Measurements from ENCODE around the gene TANGO2. TPM values are rescaled to one million over a fixed set of nuclear protein-coding genes. Genes with fewer than 3 reads are reported as not detected.

The TANGO2 gene
- total RNA-seq, 1 donor, result 43.8 TPM

- Histone ChIP-seq H3K4me3 (ENCODE audit: insufficient read depth, low read length) (no peak overlapping the region), H4K20me1 (ENCODE audit: insufficient read depth, low read length) (peaks cover 8% of the 10 kb centered on the region), H3K27ac (ENCODE audit: low read depth, low read length) (no peak overlapping the region), H2AFZ (ENCODE audit: low read length) (no peak overlapping the region), H3K9me3 (ENCODE audit: low read depth, low read length) (no peaks in the 10 kb centered on the region), H3K4me2 (ENCODE audit: insufficient read depth, low read length) (no peak overlapping the region), H3K79me2 (ENCODE audit: insufficient read depth, low read length) (peaks cover 37% of the 10 kb centered on the region), H3K27me3 (ENCODE audit: insufficient read depth, low read length) (no peaks in the 10 kb centered on the region), H3K4me1 (ENCODE audit: insufficient read depth, low read length) (peaks cover 7% of the 10 kb centered on the region), H3K36me3 (ENCODE audit: insufficient read depth, low read length) (peaks cover 74% of the 10 kb centered on the region)
- no peak for TF ChIP-seq CTCF (IDR thresholded peaks at IDR 0.05; ENCODE audit: extremely low read depth, low read depth, low read length)
- DNase-seq (ENCODE audit: insufficient read length, low spot score, missing footprints), result peak; percentile 85
These were observed 91.0 kb downstream of the TANGO2 start for GRCh38 chr22:20111689-20112622.

GRCh38 chr22:20112623-20113511 is 92.0 kb downstream of the TANGO2 start:
- peaks cover 40% of the 10 kb centered on the region for H3K79me2 ChIP-seq (ENCODE audit: insufficient read depth, low read length)
- peaks cover 65% of the 10 kb centered on the region for H3K36me3 ChIP-seq (ENCODE audit: insufficient read depth, low read length)
- H4K20me1 ChIP-seq (ENCODE audit: insufficient read depth, low read length), result peaks cover 8% of the 10 kb centered on the region
- no peaks in the 10 kb centered on the region for H3K9me3 ChIP-seq (ENCODE audit: low read depth, low read length)
- no peak overlapping the region for H3K4me2 ChIP-seq (ENCODE audit: insufficient read depth, low read length)
- H3K4me3 ChIP-seq (ENCODE audit: insufficient read depth, low read length), result no peak overlapping the region
- H3K4me1 ChIP-seq (ENCODE audit: insufficient read depth, low read length), result peaks cover 7% of the 10 kb centered on the region
- H3K27me3 ChIP-seq (ENCODE audit: insufficient read depth, low read length), result no peaks in the 10 kb centered on the region
- no peak overlapping the region for H3K27ac ChIP-seq (ENCODE audit: low read depth, low read length)
- no peak overlapping the region for H2AFZ ChIP-seq (ENCODE audit: low read length)
- peak; percentile 79 for DNase-seq (ENCODE audit: insufficient read length, low spot score, missing footprints)
- TF ChIP-seq CTCF (IDR thresholded peaks at IDR 0.05; ENCODE audit: extremely low read depth, low read depth, low read length), result no peak

GRCh38 chr22:20113551-20114310 is 92.8 kb downstream of the TANGO2 start:
- Histone ChIP-seq H3K4me1 (ENCODE audit: insufficient read depth, low read length) (peaks cover 14% of the 10 kb centered on the region), H3K36me3 (ENCODE audit: insufficient read depth, low read length) (peaks cover 58% of the 10 kb centered on the region), H3K9me3 (ENCODE audit: low read depth, low read length) (no peaks in the 10 kb centered on the region), H4K20me1 (ENCODE audit: insufficient read depth, low read length) (peaks cover 8% of the 10 kb centered on the region), H3K27ac (ENCODE audit: low read depth, low read length) (no peak overlapping the region), H2AFZ (ENCODE audit: low read length) (no peak overlapping the region), H3K4me3 (ENCODE audit: insufficient read depth, low read length) (no peak overlapping the region), H3K4me2 (ENCODE audit: insufficient read depth, low read length) (no peak overlapping the region), H3K27me3 (ENCODE audit: insufficient read depth, low read length) (no peaks in the 10 kb centered on the region), H3K79me2 (ENCODE audit: insufficient read depth, low read length) (peaks cover 49% of the 10 kb centered on the region)
- no peak for TF ChIP-seq CTCF (IDR thresholded peaks at IDR 0.05; ENCODE audit: extremely low read depth, low read depth, low read length)
- peak; percentile 80 for DNase-seq (ENCODE audit: insufficient read length, low spot score, missing footprints)

Data from osteoblast (primary cell).